Upper lobe of right lung (tissue), 1 donor: ENCODE data around the gene UGT1A1. TPM values are rescaled to one million over a fixed set of nuclear protein-coding genes. Genes with fewer than 3 reads are reported as not detected.

ENCODE experiments used
- ATAC-seq: fragments of 200-7000 bp; cut with Tn5 transposase; one replicate; pipeline ENCODE4 v1.9.1; 2020; ENCODE audit warnings: mild to moderate bottlenecking, moderate library complexity
- DNase-seq: peaks from one replicate; pipeline ENCODE4 v3.0.0-alpha.2; 2020
- H3K27ac ChIP-seq: fragments of 200-600 bp; one replicate; pipeline ENCODE4 v1.8.0; 2022
- H3K27me3 ChIP-seq: fragments of 200-600 bp; one replicate; pipeline ENCODE4 v1.8.0; 2022; ENCODE audit warnings: mild to moderate bottlenecking
- H3K36me3 ChIP-seq: fragments of 200-600 bp; one replicate; pipeline ENCODE4 v1.8.0; 2022
- H3K4me1 ChIP-seq: fragments of 200-600 bp; one replicate; pipeline ENCODE4 v1.8.0; 2022
- H3K4me3 ChIP-seq: fragments of 200-600 bp; one replicate; pipeline ENCODE4 v1.8.0; 2022; ENCODE audit warnings: mild to moderate bottlenecking
- H3K9me3 ChIP-seq: fragments of 200-600 bp; one replicate; pipeline ENCODE4 v1.8.0; 2022
- CTCF ChIP-seq: fragments of 200-600 bp; IDR thresholded peaks from one replicate; pipeline ENCODE4 v1.8.0; 2022; ENCODE audit warnings: antibody characterized with exemption
- intact Hi-C: fragments of 100-400 bp; cut with DNase I; formaldehyde crosslinking; loops from one replicate; pipeline ENCODE4 v1.11.0; 2022
- total RNA-seq: library from RNA; stranded (reverse); fragmentation: NEBNext Ultra II Directional; extraction: Animal tissue kit (Norgen Biotek cat#: 25700); gene quantifications from one replicate; pipeline ENCODE4 v1.2.1, GENCODE V29; 2021
- donor health status: DM: no; HTN: yes; CAD: no; lungs with severe emphysema.

The UGT1A1 gene
- total RNA-seq, 1 donor from 2014 or later, result not detected

DNA sequence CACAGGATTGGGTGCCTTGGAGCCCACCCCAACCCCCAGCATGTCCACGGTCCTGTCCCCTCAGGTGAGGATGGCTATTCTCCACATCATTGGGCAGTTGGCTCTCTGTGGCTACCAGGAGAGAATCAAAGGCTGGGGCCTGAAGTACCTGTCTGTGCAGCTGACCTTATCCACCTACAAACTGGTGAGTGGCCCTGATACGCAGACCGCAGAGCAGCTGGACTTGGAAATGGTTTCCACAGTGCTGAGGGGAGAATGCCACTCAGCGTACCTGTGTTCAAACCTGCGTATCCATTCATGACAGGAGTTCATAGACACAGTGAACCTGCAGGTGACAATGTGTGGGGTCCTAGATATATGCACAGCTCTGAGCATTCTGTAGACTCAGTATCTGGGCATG, 39.6 kb downstream of the UGT1A1 start:
- TF ChIP-seq CTCF, result no peak
- Histone ChIP-seq H3K36me3 (no peaks in the 10 kb centered on the region), H3K4me1 (no peaks in the 10 kb centered on the region), H3K27ac (no peak overlapping the region), H3K27me3 (no peaks in the 10 kb centered on the region), H3K9me3 (no peaks in the 10 kb centered on the region), H3K4me3 (no peak overlapping the region)
- no peak for DNase-seq
- intact Hi-C loops, result no loop called here
- no peak for ATAC-seq

- Histone ChIP-seq H3K9me3 (no peaks in the 10 kb centered on the region), H3K4me3 (no peak overlapping the region), H3K36me3 (no peaks in the 10 kb centered on the region), H3K4me1 (no peaks in the 10 kb centered on the region), H3K27ac (no peak overlapping the region), H3K27me3 (no peaks in the 10 kb centered on the region)
- ATAC-seq, result no peak
- no peak for TF ChIP-seq CTCF
- intact Hi-C loops, result no loop called here
- DNase-seq, result no peak
Measured at GRCh38 chr2:233800208-233800607, 40.1 kb downstream of the UGT1A1 start.

GRCh38 chr2:233801357-233802131, 41.5 kb downstream of the UGT1A1 start:
- H3K4me1 ChIP-seq, result no peaks in the 10 kb centered on the region
- H3K27me3 ChIP-seq, result no peaks in the 10 kb centered on the region
- DNase-seq, result no peak
- no peak for TF ChIP-seq CTCF
- no peak overlapping the region for H3K4me3 ChIP-seq
- H3K9me3 ChIP-seq, result no peaks in the 10 kb centered on the region
- no peaks in the 10 kb centered on the region for H3K36me3 ChIP-seq
- intact Hi-C loops, result no loop called here
- H3K27ac ChIP-seq, result no peak overlapping the region
- no peak for ATAC-seq

DNA sequence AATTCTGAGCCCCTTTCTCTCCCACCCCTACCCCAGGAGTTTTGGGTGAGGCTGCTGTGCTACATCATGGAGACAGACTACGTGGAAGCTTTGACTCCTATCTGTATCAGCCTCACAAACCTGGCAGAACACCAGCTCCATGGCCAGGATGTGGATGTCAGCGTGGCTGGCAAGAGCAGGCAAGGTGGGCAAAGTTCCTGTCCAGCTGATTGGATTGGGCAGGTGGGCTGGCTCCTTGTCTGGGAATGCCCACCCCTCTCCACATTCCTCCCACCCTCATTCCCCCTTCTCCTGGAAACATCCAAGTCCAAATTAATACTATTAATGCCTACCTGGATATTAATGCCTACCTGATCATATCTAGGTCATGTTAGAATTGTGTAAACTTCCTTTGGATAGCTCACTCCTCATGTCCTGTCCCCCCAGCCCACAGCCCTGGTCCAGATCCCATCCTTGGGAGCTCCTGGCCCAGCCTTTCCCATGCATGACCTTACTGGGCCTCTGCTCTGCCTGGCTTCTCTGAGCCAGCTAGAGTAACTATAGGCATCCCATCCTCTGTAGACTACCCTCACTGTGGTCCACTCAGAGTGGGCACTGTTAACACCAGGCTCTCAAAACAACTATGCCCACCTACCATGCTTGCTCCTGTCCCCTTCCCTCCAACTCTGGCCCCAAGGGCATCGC, 42.2 kb downstream of the UGT1A1 start:
- intact Hi-C loops, result no loop called here
- Histone ChIP-seq H3K27me3 (no peaks in the 10 kb centered on the region), H3K27ac (no peak overlapping the region), H3K9me3 (no peaks in the 10 kb centered on the region), H3K36me3 (no peaks in the 10 kb centered on the region), H3K4me1 (no peaks in the 10 kb centered on the region), H3K4me3 (no peak overlapping the region)
- no peak for ATAC-seq
- no peak for TF ChIP-seq CTCF
- DNase-seq, result no peak

DNA sequence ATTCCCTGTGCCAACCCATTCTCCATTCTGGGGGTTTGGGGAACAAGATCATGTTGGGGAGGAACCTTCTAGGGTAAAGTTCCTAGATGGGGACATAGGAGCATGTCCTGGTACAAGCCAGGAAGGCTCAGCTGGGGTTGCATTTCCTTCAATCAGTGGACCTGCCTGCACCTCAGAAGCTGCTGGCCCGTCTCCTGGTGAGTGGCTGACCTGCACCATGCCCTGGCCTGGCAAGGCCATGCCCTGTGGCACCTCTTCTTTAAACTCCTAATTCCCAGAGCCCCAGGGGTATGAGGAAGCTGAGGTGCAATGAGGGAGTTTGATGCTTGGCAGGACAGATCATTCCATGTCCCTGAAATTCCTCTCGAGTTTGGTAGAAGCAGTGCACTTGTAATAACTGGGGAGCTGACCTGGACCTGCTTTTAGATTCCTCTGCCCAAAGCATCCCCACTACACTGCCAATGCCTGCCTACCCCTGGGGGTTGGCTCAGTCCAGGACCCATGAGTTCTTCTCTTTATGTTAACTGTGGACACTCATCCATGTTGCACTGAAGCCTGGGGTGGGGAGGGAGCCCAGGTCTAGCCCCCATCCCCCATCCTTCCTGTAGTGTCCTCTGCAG, 43.3 kb downstream of the UGT1A1 start:
- no peak for ATAC-seq
- Histone ChIP-seq H3K9me3 (no peaks in the 10 kb centered on the region), H3K27me3 (no peaks in the 10 kb centered on the region), H3K36me3 (no peaks in the 10 kb centered on the region), H3K27ac (no peak overlapping the region), H3K4me3 (no peak overlapping the region), H3K4me1 (no peaks in the 10 kb centered on the region)
- TF ChIP-seq CTCF, result no peak
- no peak for DNase-seq
- intact Hi-C loops, result no loop called here
